ENCODE data around the gene AFF3. TPM values are rescaled to one million over a fixed set of nuclear protein-coding genes. Genes with fewer than 3 reads are reported as not detected.

The AFF3 gene
- total RNA-seq, 1 donor from 2014 or later = 7.3 TPM

- Mint-ChIP-seq H3K36me3 (ENCODE audit: insufficient read depth) (no peaks in the 10 kb centered on the region), H3K9me3 (ENCODE audit: low read depth) (no peaks in the 10 kb centered on the region), H3K4me1 (ENCODE audit: low read depth) (peaks cover 17% of the 10 kb centered on the region), H3K4me3 (ENCODE audit: low read depth) (no peak overlapping the region), H3K27me3 (peaks cover 13% of the 10 kb centered on the region), H3K27ac (no peak overlapping the region)
- no peak for DNase-seq (ENCODE audit: low spot score, unreplicated experiment)
- no peak for TF ChIP-seq CTCF (IDR thresholded peaks at IDR 0.05; ENCODE audit: unreplicated experiment)
Observed at GRCh38 chr2:100051253-100051652, 91.1 kb downstream of the AFF3 start.

DNA sequence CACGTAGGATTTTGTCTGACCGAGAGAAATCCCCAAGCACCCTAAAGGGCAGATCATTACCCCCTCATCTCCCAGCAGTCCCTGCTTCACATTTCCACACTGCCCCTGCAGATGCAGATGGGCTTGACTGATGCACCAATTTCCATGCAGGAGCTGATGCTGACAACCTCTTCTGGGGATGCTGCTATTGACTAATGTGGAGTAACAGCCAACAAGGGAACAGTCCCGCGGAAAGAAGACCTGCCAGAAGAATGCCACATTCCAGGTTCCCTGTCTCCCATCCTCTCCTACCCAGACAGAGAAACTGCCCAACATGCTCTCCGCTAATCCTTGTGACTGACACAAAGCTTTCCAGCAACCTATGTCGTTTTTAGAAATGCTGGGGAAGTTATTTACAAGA, 91.7 kb downstream of the AFF3 start:
- H3K4me3 Mint-ChIP-seq (ENCODE audit: low read depth) = no peak overlapping the region
- no peak overlapping the region for H3K27ac Mint-ChIP-seq

DNA sequence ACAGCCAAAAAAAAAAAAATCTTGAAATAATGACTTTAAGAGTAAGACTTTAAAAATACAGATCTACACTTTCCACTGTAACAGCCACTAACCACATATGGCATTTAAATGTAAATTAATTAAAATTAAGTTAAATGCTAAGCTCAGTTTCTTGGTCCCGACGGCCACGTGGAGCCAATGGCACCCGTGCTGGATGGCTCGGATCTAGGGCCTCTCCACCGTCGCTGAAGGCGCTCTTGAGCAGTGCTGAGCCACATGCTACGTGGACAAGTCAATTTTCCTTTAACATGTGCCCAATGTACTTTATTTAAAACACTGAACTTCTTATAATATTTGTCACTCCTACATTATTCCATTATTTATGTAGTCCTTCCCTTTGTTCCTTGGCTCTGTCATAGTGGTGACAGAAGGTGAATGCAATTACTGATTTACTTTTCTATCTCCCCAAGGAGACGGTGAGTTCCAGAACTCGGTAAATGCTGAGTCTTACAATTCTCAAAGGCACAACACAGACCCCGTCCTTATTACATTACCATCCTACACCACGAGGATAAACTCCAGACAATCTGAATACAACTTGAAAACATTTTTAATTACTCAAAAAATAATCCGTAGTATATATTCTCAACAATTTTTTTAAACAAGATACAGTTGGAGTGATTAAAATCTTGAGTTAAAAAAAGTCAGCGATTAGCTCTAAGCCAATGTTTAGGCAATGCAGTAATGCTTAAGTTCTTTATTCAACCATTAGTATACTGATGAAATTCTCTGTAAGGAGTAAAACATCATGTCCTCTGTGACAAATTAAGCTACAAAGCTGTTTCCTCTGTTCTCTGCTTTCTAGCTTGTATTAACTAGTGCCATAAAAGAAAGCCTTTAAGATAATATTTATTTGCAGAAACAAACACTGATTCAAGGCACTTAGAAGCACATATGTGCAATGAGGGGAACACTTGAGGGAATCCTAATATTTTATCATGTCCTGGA, 95.1 kb downstream of the AFF3 start:
- no peak for DNase-seq (ENCODE audit: low spot score, unreplicated experiment)
- H3K4me1 Mint-ChIP-seq (ENCODE audit: low read depth) = peaks cover 15% of the 10 kb centered on the region
- H3K27me3 Mint-ChIP-seq = peaks cover 14% of the 10 kb centered on the region
- no peaks in the 10 kb centered on the region for H3K9me3 Mint-ChIP-seq (ENCODE audit: low read depth)
- no peak for TF ChIP-seq CTCF (IDR thresholded peaks at IDR 0.05; ENCODE audit: unreplicated experiment)
- no peak overlapping the region for H3K27ac Mint-ChIP-seq
- no peaks in the 10 kb centered on the region for H3K36me3 Mint-ChIP-seq (ENCODE audit: insufficient read depth)
- no peak overlapping the region for H3K4me3 Mint-ChIP-seq (ENCODE audit: low read depth)

More for the DNA sequence above, 91.7 kb downstream of the AFF3 start:
- no peak for DNase-seq (ENCODE audit: low spot score, unreplicated experiment)
- peaks cover 17% of the 10 kb centered on the region for H3K4me1 Mint-ChIP-seq (ENCODE audit: low read depth)
- no peaks in the 10 kb centered on the region for H3K36me3 Mint-ChIP-seq (ENCODE audit: insufficient read depth)
- TF ChIP-seq CTCF (IDR thresholded peaks at IDR 0.05; ENCODE audit: unreplicated experiment) = no peak
- no peaks in the 10 kb centered on the region for H3K9me3 Mint-ChIP-seq (ENCODE audit: low read depth)
- H3K27me3 Mint-ChIP-seq = peaks cover 13% of the 10 kb centered on the region

- TF ChIP-seq CTCF (IDR thresholded peaks at IDR 0.05; ENCODE audit: unreplicated experiment) = no peak
- H3K27ac Mint-ChIP-seq = no peak overlapping the region
- DNase-seq (ENCODE audit: low spot score, unreplicated experiment) = no peak
- H3K36me3 Mint-ChIP-seq (ENCODE audit: insufficient read depth) = no peaks in the 10 kb centered on the region
- H3K4me3 Mint-ChIP-seq (ENCODE audit: low read depth) = no peak overlapping the region
- no peaks in the 10 kb centered on the region for H3K9me3 Mint-ChIP-seq (ENCODE audit: low read depth)
- peaks cover 12% of the 10 kb centered on the region for H3K27me3 Mint-ChIP-seq
- H3K4me1 Mint-ChIP-seq (ENCODE audit: low read depth) = peaks cover 16% of the 10 kb centered on the region
Observed at GRCh38 chr2:100045000-100045399, 97.4 kb downstream of the AFF3 start.

DNA sequence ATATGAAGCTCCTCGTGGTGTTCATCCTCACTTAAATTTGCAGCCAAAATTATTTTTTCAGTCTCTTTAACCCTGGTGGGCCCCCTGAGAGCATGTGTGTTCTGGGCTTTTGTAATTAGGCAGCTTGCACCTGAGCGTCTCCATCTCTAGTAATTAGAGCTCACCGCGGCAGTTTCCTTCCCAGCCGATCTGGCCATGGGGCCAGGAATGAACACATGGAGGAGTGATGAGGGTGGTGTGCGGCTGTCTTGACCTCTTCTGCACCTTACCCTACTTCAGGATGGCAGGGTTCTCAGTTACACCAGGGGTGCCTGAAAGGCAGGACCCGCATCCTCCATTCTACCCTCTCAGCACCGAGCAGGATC, 98.5 kb downstream of the AFF3 start:
- no peaks in the 10 kb centered on the region for H3K36me3 Mint-ChIP-seq (ENCODE audit: insufficient read depth)
- no peaks in the 10 kb centered on the region for H3K9me3 Mint-ChIP-seq (ENCODE audit: low read depth)
- TF ChIP-seq CTCF (IDR thresholded peaks at IDR 0.05; ENCODE audit: unreplicated experiment) = no peak
- no peak overlapping the region for H3K27ac Mint-ChIP-seq
- no peak for DNase-seq (ENCODE audit: low spot score, unreplicated experiment)
- H3K4me3 Mint-ChIP-seq (ENCODE audit: low read depth) = no peak overlapping the region
- H3K4me1 Mint-ChIP-seq (ENCODE audit: low read depth) = peaks cover 16% of the 10 kb centered on the region
- H3K27me3 Mint-ChIP-seq = peaks cover 18% of the 10 kb centered on the region

All from progenitor cell of endocrine pancreas (in vitro differentiated cells).